SKM-1 (cell line): Measurements from ENCODE around the gene VIM.
"Not testable (repeated sequence)": the region's sequence is repeated elsewhere in the genome, so short reads cannot be mapped to it uniquely, and the experiment has no call there.

Experiments used
- DNase-seq: peaks from one replicate; lab custom pipeline; 2025; ENCODE audit not compliant: unreplicated experiment; lab: John Stamatoyannopoulos, UW

VIM gene

DNA sequence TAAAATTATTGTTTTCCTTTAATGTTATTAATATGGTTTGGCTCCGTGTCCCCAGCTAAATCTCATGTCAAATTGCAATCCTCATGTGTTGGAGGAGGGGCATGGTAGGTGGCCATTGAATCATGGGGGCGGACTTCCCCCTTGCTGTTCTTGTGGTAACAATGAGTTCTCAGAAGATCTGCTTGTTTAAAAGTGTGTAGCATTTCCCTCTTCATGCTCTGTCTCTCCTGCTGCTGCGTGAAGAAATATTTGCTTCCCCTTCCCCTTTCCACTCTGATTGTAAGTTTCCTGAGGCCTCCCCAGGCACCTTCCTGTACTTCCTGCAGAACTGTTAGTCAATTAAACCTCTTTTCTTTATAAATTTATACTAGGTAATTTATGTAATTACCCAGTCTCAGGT lies 27.5 kb downstream of the VIM start:
- DNase-seq: no peak

DNA sequence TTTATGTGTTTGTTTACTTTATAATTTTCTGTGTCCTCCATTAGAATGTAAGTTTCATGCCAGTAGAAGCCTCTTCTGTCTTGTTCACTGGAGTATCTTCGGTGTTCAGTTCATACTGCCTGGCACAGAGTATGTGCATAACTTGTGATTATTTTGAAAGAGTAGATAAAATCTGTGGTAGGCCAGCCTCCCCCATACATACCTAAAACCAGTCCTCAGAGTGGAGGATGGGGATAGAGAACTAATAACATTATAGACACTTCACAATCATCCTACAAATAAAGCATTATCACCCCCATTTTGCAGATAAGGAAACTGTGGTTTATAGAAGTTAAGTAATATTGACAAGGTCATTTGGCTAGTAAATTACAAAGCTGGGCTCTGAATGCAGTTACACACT lies 28.0 kb downstream of the VIM start:
- no peak for DNase-seq

DNA sequence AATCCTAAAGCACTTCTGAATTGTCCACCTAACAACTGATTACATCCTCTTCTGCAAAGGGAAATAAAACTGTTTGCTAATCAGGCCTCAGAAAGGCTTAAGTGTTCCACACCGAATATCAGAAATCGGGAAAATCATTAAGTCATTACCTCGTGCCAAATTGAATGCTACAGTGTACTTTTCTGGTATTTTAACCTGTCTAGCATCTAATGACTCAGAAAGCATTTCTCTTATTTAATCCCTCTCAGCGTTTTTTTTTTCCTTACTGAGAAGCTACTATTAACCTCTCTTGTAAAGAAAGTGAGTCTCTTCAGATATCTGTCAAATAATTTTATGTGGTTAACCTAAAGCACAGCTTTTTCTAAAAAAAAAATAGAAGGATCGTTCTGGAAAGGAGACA lies 28.6 kb downstream of the VIM start:
- no peak for DNase-seq

DNA sequence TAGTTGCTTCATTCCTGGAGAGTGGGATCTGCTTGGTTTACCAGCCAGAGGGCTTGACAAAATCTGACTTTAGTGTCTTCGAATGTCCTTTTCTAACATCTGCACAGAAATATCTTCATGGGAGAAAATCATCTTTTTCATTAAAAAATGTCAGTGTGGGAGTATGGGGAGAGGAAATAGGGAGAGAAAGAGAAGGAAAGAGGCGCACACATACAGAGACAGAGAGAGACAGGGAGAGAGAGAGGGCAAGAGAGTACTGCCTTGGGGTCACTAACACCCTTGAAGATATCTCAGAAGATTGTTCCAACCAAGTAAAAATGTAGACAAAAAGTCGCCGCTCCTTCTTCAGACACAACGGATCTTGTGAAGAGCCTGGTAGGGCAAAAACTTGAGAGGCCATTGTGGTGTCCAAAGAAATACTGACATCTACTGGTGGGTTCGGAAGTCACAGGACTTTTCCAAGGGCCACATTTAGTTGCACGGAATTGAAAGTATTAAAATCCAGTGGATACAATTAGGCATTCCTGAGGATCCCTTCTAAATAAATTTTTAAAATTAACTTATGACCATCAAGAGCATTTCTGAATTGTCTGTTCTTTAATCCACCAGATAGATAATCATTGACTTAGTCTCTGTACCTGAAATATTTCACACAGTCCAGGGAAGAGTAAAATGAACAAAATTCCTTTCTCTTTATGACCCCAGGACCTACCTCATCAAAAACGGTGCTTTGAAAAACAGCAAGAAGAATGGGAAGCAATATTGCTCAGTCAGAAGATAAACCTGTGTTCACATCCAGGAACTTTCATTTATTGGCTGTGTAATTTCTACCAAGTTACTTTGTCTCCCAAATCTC lies 29.7 kb downstream of the VIM start:
- DNase-seq: peak; percentile 7

DNA sequence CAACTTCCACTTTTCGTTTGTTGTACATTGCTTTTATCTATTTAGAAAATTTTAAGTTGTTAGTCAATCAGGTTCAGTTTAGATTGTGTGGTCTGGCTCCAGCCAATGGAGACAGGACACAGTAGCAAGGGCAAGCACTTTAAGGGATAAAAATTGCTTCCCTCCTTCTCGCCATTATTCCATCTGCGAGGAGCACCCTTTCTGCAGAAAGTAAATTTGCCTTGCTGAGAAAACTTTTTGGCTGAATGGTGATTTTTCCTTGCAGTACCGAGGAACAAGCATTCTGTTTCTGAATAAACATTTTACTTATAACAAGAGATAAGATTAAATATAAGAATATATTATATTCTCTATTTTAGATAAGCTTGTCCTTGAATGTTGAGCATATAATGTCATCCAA lies 34.5 kb downstream of the VIM start:
- DNase-seq: no peak

DNA sequence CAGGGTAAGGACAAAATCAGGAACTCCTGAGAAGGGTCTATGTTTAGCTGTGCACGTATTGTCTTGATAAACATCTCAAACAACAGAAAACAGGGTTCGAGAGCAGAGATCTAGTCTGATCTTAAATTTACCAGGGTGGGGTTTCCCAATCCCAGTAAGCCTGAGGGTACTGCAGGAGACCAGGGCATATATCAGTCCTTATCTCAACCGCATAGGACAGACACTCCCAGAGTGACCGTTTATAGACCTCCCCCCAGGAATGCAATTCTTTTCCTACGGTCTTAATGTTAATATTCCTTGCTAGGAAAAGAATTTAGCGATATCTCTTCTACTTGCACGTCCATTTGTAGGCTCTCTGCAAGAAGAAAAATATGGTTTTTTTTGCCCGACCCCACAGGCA lies 35.5 kb downstream of the VIM start:
- DNase-seq: no peak

DNA sequence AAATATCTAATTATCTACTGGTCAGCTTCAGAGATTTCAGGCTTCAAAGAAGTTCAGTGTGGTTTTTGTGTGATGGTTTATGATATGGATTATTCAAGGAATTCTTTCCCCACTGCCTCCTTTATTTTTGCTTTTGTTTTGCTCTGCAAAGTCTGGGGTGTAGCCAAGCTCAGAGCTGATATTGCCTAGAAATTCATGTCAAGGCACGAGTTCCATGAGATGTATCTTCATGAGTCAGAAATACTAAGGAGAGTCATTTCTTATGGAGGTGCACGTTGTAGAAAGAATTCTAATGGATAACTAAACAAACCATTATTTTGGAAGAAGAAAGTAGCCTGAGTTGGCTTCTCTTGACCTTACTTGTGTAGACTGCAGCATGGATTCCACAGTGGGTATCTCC lies 37.4 kb downstream of the VIM start:
- DNase-seq: no peak

DNA sequence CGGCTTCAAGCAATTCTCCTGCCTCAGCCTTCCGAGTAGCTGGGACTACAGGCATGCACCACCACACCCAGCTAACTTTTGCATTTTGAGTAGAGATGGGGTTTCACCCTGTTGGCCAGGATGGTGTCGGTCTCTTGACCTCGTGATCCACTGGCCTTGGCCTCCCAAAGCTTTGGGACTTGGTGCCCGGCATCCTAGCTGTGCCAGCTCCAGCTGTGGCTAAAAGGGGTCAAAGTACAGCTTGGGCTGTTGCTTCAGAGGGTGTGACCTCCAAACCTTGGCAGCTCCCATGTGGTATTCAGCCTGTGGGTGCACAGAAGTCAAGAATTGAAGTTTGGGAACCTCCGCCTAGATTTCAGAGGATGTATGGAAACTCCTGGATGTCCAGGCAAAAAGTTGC lies 38.5 kb downstream of the VIM start:
- not testable (repeated sequence) for DNase-seq

DNA sequence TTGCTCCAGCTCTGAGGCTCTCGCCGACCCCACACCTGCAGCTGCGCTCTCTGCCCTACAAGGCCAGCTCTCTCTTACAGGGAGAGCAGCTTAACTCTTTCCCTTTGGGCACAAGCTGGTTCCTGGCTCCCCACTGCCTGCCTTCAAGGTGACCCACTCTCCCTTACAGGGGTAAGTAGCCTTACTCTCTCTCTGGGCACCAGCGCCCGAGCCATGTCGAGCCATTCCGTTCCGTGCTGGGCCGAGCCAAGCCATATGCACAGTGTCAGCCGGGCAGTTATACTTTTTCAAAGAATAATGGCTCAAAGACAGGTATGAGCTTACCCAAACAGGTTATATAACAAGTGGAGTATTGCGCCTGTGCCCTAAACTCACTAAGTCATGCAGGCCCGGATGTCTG lies 44.6 kb downstream of the VIM start:
- DNase-seq: no peak

DNA sequence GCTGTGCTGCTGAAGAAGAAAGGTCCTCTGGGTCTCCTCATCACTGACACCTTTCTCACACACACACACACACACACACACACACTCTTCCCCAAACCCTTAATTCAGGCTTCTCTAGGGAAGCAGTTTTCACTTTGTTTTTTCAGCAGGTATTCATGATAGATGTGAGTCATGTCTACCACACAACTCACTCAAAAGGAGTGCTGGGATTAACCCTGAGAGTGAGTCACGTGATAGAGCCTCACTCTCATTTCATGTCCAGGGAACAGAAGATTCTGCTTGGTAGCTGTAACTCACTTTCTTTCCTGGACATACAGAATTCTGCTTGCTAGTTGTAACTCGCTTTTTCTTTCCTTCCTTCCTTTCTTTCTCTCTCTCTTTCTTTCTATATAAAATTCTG lies 45.4 kb downstream of the VIM start:
- DNase-seq: no peak

DNA sequence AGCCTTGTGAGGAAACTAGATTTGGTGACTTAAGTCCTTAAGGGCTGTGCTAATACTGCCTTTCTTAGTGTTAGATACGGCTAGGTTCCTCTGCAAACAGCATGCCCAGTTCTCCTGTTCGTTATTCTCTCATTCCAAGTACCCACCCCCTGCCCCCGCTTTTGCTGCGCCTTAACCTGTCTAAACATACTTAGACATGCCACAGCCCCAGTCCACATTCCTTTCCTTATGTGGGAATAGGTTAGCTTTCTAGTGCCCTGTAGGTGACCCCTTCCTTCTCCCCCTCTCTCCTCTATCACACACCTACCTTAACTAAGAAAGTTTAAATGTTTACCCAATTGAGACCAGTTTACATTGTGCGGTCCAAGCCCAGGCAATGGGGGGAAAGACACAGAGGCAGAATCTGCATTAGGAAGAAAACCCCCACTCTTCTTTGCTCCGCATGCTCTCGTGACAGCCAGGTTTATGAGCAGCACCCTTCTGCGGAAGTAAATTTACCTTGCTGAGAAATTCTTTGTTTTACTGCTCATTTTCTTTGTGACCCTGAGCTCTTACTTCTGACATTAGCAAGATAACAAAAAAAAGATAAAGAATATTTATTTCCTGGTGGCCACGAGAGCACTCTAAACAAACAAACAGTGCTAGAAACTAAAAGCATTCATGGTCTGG lies 48.8 kb downstream of the VIM start:
- no peak for DNase-seq

DNA sequence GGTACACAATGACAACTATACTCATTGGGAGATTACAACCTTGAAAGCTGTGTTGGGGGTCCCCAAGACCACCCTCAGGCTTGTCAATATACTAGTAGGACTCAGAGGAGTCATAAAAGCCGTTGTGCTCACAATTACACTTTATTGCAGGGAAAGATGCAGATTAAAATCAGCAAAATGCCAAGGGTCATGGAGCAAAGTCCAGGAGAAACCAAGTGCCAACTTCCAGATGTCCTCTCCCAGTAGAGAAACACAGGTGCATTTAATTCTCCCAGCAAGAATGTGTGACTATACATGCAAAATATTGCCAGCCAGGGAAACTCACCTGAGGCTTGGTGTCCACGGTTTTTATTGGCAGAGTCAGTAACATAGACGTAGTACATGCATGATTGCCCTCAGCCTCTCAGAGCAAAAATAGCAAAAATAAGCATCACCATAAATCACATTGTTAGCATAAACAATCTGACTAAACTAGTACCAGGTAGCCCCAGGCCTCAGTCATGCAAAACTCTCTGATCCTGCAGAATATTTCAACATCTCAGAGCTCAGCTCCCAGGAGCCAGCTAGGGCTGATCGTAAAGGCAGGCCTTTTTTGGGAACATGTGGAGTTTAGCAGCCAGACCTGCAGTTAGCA lies 50.7 kb downstream of the VIM start:
- DNase-seq: no peak

DNA sequence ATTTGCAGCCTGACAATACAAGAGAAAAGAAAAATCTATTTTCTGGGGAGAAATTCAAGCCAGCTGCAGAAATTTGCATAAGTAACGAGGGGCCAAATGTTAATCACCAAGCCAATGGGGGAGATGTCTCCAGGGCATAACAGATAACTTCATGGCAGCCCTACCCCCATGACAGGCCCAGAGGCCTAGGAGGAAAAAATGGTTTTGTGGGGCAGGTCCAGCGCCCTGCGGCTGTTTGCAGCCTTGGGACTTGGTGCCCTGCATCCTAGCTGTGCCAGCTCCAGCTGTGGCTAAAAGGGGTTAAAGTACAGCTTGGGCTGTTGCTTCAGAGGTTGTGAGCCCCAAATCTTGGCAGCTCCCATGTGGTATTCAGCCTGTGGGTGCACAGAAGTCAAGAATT lies 54.3 kb downstream of the VIM start:
- DNase-seq: no peak

DNA sequence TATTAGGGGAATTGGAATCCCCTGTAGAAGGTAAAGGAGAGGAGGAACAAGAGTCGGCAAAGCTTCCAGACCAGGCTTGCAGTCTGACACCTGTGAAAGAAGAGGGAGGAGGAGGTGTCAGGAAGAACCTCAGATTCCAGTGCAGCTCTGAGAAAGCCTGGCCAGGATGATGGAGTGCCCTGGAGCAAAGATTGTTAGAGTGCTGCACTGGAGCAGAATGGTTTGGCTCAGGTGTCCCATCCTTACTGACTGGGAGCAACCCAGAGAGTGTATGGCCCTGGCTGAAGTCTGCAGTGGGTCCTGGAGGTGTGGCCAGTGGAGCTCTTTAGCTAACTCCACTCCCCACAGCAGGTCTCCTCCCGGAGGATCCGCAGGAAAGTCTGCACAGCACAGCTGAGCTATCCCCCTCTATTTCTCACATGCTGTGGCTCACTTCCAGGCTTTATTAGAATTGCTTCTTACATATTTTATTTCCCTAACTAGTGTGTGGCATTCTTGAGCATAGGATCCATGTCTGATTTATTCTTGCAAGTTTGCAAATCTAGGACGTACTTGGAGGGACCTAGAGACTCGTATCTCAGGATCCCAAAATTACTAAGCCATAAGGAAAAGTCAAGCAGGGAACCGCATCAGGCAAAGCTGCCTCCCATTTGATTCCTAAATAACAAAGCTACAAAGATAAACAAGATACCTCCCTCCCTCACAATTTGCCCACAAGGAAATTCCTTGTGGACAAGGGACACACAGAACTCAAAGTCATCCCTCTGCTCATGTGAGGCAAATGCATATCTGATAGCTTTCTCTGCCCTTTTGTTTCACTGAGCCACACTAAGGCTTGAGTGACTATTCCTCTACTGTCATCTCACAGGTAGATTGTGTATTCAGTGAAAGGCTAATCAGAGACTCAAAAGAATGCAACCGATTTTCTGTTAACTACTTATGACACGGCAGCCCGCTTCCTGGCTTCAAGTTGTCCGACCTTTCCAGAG lies 58.8 kb downstream of the VIM start:
- DNase-seq: no peak
